DMS53 treated with DMSO at 0.1 percent for 48 hours (cell line): ENCODE measurements around the gene RAP1B.

Source experiments
- DNase-seq: peaks from one replicate; lab custom pipeline; 2025; ENCODE audit not compliant: unreplicated experiment; lab: John Stamatoyannopoulos, UW

Gene RAP1B

DNA sequence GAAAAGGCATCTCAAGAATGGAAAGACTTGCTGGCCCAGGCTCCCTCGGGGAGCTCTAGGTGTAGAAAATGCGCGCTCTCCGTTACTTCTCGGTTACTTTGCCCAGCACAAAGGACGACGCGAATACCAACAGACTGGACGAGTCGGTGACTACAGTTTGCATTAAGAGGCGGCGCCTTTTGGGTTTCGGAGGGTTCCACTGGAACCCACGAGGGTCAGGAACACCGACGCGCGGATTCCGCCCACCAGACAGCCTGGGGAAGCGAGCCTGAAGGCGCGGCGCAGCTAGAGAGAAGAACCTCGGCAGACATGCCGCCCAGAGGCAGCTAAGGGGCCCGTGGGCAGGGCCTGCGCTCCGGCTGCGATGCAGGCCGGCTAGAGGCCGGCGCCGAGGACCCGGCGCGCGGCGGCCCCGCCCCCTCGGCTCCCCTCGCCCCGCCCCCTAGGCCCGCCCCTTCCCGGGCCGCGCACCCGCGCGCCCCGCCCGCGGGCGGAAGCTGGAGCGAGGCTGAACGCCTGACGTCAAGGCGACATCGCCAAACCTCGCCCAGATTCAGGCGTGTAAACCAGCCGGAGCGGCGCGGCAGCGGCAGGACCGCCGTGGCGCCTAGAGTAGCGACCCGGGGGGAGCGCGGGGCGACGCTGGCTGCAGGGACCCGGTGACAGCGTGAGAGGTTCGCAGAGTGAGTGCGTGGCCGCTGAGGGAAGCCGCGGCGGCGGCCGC lies at the start of gene RAP1B:
Gene RAP1B (plus strand): TSS at position 530 of the 724 bp plus-strand sequence. CDS start 37,826 bp downstream, outside the sequence.
- peak; percentile 91 for DNase-seq

DNA sequence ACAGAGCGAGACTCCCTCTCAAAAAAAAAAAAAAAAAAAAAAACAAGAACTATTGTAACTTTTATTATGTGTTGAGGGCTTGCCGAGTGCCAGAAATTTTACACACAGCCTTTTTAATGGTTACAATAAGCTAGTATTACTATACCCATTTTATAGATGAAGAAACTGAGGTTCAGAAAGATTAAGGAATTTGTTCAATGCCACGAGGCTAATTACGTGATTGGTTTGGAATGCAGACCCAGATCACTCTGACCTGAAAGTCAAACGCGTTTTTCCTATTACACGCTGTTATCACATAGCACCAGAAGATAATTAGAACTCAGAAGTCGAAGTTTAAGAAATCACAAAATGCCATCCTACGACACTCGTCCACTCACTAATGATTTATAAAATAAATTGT lies 48.9 kb upstream of the RAP1B start:
- no peak for DNase-seq

DNA sequence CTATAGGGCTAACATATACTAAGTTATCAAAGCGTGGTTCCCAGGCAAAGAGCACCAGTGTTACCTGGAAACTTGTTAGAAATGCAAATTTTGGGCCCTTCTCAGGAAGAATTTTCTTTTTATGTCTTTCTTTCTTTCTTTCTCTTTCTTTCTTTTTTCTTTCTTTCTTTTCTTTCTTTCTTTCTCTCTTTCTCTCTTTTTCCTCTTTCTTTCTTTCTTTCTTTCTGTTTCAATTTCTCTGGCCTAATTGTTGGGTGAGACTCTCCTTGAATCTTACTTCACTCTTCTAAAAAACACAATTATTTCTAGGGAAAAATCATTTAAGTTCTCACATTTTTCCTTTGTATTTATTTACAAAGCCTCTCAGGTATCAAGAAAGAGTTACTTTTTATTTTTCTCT lies 46.5 kb upstream of the RAP1B start:
- no peak for DNase-seq

DNA sequence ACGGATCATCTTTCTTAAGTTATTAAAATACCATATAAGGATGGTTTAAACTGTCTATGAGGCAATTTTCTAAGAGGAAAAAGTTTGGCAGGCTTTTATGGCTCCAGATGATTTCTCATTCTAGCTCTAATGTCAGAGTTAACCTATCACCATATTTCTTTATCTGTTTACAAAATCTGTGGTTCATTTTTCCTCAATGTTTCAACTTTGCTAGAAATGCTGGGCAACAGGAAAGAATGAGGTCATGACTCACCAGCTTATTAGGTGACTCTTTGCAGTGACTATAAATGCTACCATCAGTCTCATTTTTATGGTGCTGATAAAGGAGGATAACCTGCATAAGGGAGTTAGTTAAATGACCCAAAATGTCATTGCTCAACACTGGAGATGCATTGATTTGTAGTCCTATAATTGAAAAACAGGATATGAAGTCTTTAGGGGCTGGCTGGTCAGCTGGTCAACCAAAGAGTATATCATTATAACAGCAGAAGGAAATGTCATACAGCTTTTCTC lies 45.3 kb upstream of the RAP1B start:
- DNase-seq: peak; percentile 38

DNA sequence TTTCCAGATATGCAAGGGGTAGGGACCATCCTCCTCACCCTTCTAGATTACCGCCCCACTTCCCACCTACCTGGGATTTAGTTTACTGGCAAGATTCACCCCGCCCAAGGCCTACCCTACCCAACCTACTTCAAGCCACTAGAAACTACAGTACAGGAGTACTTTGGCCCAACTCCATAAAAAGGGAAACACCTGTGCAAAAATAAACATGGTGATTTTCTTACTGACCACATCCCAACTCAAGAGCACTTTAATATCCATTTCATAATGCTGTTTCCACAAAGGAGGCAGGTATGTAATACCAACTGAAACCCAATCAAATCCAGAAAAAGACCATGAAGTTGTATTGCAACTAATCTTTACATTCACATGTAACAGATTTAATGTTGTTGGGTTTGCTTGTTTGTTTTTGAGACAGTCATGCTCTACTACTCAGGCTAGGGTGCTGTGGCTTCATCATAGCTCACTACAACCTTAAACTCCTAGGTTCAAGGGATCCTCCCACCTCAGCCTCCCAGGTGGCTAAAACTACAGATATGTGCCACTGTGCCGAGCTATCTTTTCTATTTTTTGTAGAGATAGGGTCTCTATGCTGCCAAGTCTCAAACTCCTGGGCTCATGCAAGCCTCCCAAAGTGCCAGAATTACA lies 41.7 kb upstream of the RAP1B start:
- peak; percentile 84 for DNase-seq

DNA sequence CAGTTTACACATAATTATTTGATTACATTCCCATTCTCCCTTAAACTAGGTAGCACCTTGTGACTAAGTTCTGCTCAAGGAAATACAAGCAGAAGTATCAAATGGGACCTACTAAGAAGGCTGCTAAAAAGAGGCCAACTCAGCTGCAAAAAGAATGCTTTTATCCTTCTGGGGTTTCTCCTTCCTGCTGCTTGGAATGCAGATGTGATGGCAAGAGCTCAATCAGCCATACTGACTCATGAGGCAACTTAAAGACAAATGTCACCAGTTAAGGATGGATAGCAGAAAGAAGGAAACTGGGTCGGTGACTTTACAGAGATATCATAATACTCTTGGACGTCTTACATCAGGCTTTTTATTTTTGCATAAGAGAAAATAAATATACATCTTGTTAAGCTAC lies 38.0 kb upstream of the RAP1B start:
- DNase-seq: no peak

DNA sequence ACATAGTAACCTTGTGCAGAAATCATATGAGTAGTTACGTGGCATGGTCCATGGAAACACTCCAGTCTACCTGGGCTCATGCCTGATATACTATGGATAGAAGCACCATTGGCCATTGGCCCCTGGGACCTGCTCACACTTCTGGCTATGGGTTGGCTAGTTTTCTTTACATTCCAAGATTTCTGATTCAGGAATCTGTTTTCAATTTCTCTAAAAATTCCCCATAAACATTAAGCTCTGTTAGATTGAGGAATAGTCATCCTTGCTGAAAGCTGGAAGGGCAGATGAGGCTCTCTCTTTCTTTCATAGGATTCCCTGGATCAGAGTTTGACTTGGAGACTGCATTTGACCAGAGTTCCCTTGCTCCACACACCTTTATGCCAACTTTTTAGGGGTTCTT lies 37.3 kb upstream of the RAP1B start:
- DNase-seq: no peak

DNA sequence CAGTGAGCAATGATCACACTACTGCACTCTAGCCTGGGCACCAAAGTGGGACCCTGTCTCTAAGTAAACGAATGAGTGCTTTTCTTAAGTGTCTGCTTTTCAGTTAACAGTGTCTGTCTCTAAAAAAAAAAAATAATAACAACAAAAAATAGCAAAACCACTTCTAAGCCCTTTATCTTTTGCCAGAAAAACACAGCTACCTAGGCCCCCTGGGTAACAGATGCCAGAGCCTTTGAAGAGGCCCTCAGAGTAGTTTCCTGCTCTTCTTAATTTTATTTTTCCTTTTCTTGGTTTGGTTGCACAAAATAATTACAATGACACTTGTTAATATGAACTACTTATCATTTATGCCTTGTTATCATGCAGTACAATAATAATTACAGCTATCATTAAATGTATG lies 32.8 kb upstream of the RAP1B start:
- no peak for DNase-seq

DNA sequence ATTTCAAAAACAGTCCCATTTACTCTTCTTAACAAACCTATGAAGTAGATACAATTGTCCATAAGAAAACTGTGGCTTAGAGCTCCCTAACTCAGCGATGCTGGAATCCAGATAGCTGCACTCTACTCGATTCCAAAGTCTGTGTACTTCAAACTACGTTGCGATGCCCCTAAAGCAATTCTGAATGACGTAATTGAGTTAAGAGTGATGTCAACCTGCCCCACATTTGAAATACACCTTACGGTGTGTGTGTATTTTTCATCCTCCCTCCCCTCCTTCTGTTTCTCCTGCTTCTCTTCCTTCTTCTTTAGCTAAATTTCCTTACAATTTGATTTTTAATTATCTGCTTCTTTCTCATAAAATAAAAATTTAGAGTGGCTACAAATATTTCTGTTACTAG lies 31.9 kb upstream of the RAP1B start:
- no peak for DNase-seq

DNA sequence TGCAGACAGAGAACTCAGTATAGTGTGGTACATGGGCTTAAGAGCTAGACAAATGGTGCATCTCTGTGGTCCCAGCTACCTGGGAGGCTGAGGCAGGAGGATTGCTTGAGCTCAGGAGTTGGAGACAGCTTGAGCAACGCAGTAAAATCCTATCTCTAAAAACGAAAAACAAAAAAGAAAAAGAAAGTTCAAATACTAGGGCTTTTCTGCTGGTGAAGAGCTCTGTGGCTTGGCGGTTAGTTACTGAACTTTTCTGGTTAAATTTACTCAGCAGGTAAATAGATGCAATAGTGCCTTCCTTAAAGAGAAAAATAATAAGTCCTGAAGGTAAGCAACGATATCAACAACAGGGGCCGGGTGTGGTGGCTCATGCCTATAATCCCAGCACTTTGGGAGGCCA lies 31.4 kb upstream of the RAP1B start:
- no peak for DNase-seq

DNA sequence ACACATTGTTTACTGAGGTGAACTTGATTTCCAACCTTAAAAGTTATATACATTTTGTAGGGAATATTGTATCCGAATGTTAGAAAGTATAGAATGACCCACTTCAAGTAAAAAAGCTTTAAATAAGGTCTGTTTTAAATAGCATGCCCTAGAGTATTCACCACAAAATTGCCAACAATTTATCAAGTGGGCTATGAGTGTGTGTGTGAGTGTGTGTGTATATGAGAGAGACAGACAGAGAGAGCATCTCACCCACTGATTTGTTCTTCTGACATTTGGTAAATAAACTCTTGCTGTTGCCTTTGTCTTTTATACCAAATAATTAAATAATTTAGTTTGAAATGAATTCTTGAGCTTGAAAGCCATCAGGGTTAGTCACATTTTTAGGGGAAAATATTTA lies 29.8 kb upstream of the RAP1B start:
- no peak for DNase-seq

DNA sequence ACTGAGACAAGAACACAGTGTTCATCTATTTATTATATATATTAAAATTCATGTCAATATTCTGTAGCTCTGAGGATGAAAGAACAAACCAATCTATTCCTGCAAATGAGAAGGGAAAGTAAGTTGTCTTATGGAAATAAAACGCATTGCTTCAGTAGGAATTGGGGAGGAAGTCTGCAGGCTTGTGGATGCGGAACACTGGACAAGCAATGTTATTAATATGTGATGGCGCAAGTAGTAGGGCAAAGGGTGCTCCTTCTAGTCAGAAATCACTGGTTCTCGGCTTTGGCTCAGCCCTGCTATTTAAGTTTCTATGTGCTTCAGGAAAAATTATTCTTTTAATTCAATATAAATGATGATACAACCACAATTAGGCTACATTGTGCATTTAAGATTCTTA lies 28.8 kb upstream of the RAP1B start:
- DNase-seq: no peak

DNA sequence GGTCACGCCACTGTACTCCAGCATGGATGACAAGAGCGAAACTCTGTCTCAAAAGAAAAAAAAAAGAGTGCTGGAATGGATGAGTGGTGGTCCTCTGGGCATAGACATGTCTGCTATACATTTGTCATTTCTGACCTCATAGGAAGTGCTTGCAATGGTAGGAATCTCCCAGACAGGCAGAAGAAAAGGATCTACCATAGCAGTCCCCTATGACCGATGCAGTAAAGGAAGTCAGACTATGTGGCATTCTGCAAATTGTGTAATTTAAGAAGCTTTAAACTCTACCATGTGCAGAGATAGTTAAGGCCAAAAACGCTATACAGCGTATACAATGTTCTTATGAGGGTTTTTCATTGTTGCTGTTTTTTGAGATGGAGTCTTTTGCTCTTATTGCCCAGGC lies 24.7 kb upstream of the RAP1B start:
- DNase-seq: no peak

DNA sequence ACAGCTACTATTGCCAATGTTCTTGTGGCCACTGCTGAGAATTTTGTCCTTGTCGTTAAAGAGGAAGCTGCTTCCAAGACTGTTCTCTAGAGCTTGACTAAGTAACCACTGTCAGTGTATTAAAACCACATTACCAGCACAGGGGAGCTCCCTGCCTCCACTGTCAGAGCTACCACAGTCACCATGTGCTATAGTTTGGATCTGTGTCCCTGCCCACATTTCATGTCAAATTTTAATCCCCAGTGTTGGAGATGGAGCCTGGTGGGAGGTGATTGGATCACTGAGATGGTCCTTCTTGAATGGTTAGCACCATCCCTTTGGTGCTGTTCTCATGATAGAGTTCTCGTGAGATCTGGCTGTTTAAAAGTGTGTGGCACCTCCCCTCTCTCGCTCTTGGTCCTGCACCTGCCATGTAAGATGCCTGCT lies 23.2 kb upstream of the RAP1B start:
- peak; percentile 12 for DNase-seq

DNA sequence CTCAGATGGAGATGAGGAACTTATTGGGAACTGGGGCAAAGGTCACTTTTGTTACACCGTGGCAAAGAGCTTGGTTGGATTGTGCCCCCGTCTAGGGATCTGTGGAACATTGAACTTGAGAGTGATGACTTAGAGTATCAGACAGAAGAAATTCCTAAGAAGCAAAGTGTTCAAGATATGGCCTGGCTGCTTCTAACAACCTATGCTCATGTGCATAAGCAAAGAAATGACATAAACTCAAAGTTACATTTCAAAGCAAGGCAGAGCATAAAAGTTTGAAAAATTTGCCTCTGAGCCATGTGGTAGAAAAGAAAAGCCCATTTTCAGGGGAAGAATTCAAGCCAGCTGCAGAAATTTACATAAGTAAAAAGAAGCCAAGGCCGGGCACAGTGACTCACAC lies 21.5 kb upstream of the RAP1B start:
- no peak for DNase-seq

DNA sequence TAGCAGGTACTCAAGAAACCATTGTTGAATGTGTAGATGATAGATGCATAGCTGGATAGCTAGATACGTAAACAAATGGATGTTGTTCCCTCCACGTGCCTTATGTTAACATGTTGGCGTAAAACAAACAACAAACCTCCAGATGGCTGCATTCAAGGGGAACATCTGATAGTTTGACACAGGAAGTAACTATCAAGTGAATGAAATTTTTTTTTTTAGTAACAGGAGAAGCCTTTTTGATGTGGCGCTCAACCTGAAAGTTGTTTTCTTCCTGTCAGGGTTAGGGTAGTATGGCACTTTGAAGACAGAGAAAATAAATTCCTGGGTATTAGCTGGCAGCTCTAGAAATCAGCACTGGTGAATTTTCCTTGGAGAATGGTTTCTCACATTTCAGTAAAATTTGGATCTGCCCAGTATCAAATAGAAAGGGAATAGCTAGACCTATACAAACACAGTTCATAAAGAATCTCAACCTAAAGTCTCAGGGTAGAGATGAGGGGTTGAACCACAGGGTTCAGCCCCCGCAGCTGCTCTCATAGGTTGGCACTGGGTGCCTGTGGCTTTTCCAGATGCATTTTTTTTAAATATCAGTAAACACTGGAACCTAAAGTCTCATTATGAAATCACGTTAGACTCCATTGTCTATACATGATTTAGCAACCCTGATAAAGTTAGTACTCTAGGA lies 18.8 kb upstream of the RAP1B start:
- DNase-seq: peak; percentile 94

DNA sequence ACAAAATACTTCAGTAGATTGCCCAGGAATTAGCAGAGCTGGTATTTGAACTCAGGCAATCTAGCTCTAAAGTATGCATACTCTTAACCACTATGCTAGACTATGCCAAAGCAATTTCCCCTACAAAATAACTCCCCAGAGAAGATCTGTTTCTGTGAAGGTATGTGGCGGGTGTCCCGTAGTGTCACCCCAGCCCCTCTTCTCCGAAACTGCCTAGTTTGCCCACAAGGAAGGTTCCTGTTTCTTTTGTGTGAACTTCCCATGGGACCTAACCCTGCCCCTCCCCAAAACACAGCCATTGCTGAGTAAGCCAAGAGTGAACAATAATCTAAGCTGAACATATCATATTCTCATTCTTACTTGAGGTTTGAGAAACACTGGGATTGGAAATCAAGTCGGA lies 15.5 kb upstream of the RAP1B start:
- DNase-seq: no peak

DNA sequence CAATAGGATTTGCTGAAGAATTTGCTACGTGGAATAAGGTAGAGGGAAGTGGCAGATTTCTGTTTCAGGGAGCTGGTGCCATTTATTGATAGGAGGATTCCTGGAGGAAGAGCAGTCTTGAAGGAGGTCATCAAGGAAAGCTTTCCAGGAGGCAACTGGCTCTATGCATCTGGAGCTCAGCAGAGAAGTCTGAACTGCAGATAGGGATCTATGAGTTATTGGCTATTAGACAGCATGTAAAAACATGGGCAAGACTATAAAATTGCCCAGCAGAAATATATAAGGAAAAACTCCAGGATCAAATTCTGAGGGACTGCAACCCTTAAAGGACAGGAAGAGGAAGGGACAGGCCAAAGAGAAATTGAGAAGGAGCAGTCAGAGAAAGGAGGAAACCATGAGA lies 8.9 kb upstream of the RAP1B start:
- DNase-seq: no peak

DNA sequence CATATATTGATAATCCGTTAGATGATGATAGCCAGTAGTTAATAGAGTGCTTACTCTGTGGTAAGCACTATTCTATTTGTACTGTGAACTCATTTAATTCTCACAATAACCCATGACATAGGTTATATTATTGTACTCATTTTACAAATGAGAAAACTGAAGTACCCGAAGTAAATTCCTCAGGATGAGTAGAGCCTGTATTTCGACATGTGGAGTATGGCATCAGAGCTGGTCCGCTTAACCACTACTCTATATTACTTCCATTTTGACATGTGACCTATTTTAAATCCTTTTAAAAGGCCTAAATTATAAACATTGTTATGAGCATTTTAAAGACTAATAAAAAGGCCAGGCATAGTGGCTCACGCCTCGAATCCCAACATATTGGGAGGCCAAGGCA lies 8.0 kb upstream of the RAP1B start:
- no peak for DNase-seq

DNA sequence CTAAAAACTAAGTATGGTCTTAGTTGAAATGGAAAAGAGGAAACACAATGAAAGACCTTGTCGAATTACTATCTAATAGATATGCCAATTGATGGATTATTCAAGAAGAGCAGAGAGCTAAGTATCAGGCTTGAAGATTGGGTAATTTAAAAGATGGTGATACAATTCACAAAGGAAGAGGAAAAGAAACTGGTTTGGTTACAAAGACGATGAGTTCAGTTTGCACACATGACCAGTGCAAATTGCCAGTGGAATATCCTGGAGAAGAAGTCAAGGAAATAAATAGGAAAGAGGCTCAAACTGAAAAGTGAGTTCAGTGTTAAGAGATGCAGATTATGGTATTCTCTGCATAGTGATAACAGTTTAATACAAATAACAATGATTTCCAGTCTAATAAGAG lies 2.5 kb upstream of the RAP1B start:
- DNase-seq: no peak

DNA sequence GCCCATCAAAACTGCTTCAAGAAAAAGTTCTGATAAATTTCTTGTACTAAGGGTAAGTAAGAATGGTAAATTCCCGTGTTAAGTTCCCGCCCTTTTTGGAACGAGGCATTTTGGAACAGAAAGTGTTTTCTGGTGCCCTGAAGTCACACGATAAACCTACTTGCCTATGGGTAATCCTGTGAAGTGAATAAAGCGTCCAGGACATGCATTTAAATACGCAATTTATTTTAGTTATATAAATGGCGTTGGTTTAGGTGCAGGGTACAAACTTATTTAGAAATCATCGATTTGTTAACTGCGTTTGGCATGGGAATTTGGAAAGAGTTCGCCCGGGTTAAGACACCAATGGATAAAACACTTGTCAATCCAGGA lies 715 bp upstream of the RAP1B start:
- no peak for DNase-seq
